KG1 (cell line): ENCODE results near the gene UXT.

Experiments
- DNase-seq: peaks from one replicate; lab custom pipeline; 2025; lab: John Stamatoyannopoulos, UW

Gene UXT

GRCh38 chrX:47649271-47649670, 9.7 kb downstream of the UXT start:
- no peak for DNase-seq

- no peak for DNase-seq
Observed at GRCh38 chrX:47648376-47648775, 10.6 kb downstream of the UXT start.

- no peak for DNase-seq
Observed at GRCh38 chrX:47646636-47647035, 12.3 kb downstream of the UXT start.

GRCh38 chrX:47645530-47645929, 13.4 kb downstream of the UXT start:
- DNase-seq, result no peak

GRCh38 chrX:47644557-47645091, 14.4 kb downstream of the UXT start:
- DNase-seq, result no peak

- no peak for DNase-seq
Observed at GRCh38 chrX:47643926-47644325, 15.1 kb downstream of the UXT start.

- DNase-seq, result no peak
Observed at GRCh38 chrX:47638816-47639215, 20.2 kb downstream of the UXT start.

- DNase-seq, result no peak
Observed at GRCh38 chrX:47637546-47638195, 21.3 kb downstream of the UXT start.

- no peak for DNase-seq
Observed at GRCh38 chrX:47634871-47635575, 24.0 kb downstream of the UXT start.

GRCh38 chrX:47633689-47634590, 25.0 kb downstream of the UXT start:
- DNase-seq, result no peak

GRCh38 chrX:47632666-47633065, 26.3 kb downstream of the UXT start:
- DNase-seq, result no peak

GRCh38 chrX:47631676-47632075, 27.3 kb downstream of the UXT start:
- DNase-seq, result no peak

GRCh38 chrX:47629419-47630200, 29.4 kb downstream of the UXT start, which contains the start of gene CFP:
Gene CFP (minus strand): TSS chrX:47629930. CDS start chrX:47629844, 86 bp downstream.
- no peak for DNase-seq

- DNase-seq, result no peak
Observed at GRCh38 chrX:47628982-47629381, 30.0 kb downstream of the UXT start.

GRCh38 chrX:47625365-47625764, 33.6 kb downstream of the UXT start:
- DNase-seq, result no peak

GRCh38 chrX:47623540-47624027, 35.4 kb downstream of the UXT start:
- DNase-seq, result no peak

GRCh38 chrX:47621851-47622250, 37.1 kb downstream of the UXT start:
- no peak for DNase-seq

- no peak for DNase-seq
Observed at GRCh38 chrX:47620303-47620685, 38.7 kb downstream of the UXT start.

- peak; percentile 22 for DNase-seq
Observed at GRCh38 chrX:47619486-47620302, 39.3 kb downstream of the UXT start, which contains the start of gene SYN1. Gene SYN1 (minus strand): TSS chrX:47619857. CDS start chrX:47619728, 129 bp downstream.

- DNase-seq, result no peak
Observed at GRCh38 chrX:47618923-47619485, 40.0 kb downstream of the UXT start.
